ENCODE results near the gene BRWD1.
A peak's percentile ranks its signal among the peaks of the same experiment; 100 is the strongest.

DNA sequence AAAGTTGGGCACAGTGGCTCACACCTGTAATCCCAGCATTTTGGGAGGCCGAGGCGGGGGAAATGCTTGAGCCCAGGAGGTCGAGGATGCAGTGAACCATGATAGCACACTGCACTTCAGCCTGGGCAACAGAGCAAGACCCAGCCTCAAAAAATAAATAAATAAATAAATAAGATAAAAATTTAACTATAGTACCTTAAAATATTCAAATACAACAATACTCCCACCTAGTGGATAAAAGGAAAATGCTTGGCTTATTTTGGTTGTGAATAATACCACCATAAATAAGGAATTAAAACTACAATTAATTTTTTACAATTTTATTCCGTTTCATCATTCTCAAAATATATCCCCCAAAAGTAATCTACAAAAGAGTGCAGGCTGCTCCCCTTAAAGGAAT is 138.3 kb downstream of the BRWD1 start:
- TF ChIP-seq CTCF (IDR thresholded peaks at IDR 0.05), result peak; percentile 18 to 53 (median 32)
- TF ChIP-seq POLR2A (IDR thresholded peaks at IDR 0.05), result no peak
- TF ChIP-seq EP300 (IDR thresholded peaks at IDR 0.05), result no peak
